Activated CD4-positive, alpha-beta T cell treated with anti-CD3 and anti-CD28 coated beads, Interleukin-2, amount 50 U/mL, for 16 hours (primary cell): Measurements from ENCODE around the gene FRK.
"Not testable (repeated sequence)": the region's sequence is repeated elsewhere in the genome, so short reads cannot be mapped to it uniquely, and the experiment has no call there.

Experiments used
- DNase-seq: peaks from one replicate; pipeline ENCODE4 v3.0.0-alpha.2; 2020

Gene FRK

GRCh38 chr6:116060572-116061283 is at the start of gene FRK:
TSS of gene FRK (minus strand) at chr6:116060891. CDS start at chr6:116060311, 580 bp downstream.
- DNase-seq: no peak

GRCh38 chr6:116108836-116109235 is 48.1 kb upstream of the FRK start:
- DNase-seq: no peak

- DNase-seq: no peak
Measured at GRCh38 chr6:116106146-116106545, 45.5 kb upstream of the FRK start.

GRCh38 chr6:116105247-116105646 is 44.6 kb upstream of the FRK start:
- DNase-seq: no peak

- DNase-seq: no peak
Measured at GRCh38 chr6:116104636-116105035, 43.9 kb upstream of the FRK start.

- DNase-seq: no peak
Measured at GRCh38 chr6:116102873-116103272, 42.2 kb upstream of the FRK start.

- no peak for DNase-seq
Measured at GRCh38 chr6:116101790-116102189, 41.1 kb upstream of the FRK start.

GRCh38 chr6:116101302-116101718 is 40.6 kb upstream of the FRK start:
- DNase-seq: no peak

- DNase-seq: peak; percentile 85
Measured at GRCh38 chr6:116100419-116101301, 40.0 kb upstream of the FRK start, which contains the start of gene NT5DC1. TSS of gene NT5DC1 (plus strand) at chr6:116100853. CDS start at chr6:116100931, 78 bp downstream.

- DNase-seq: no peak
Measured at GRCh38 chr6:116099036-116099435, 38.3 kb upstream of the FRK start.

GRCh38 chr6:116096979-116097816 is 36.5 kb upstream of the FRK start:
- no peak for DNase-seq

GRCh38 chr6:116096048-116096759 is 35.5 kb upstream of the FRK start:
- DNase-seq: not testable (repeated sequence)

- DNase-seq: no peak
Measured at GRCh38 chr6:116094041-116094440, 33.4 kb upstream of the FRK start.

- DNase-seq: peak; percentile 55
Measured at GRCh38 chr6:116090251-116090650, 29.6 kb upstream of the FRK start.

GRCh38 chr6:116088946-116089345 is 28.3 kb upstream of the FRK start:
- no peak for DNase-seq

GRCh38 chr6:116087437-116088027 is 26.8 kb upstream of the FRK start:
- no peak for DNase-seq

- no peak for DNase-seq
Measured at GRCh38 chr6:116084284-116084683, 23.6 kb upstream of the FRK start.

- DNase-seq: no peak
Measured at GRCh38 chr6:116083052-116083451, 22.4 kb upstream of the FRK start.

GRCh38 chr6:116078945-116079344 is 18.3 kb upstream of the FRK start:
- DNase-seq: no peak

GRCh38 chr6:116078522-116078921 is 17.8 kb upstream of the FRK start:
- DNase-seq: no peak

GRCh38 chr6:116074732-116075390 is 14.2 kb upstream of the FRK start:
- no peak for DNase-seq
